GM18861 (cell line): ENCODE results near the gene CES4A.
"Not testable (repeated sequence)": the region's sequence is repeated elsewhere in the genome, so short reads cannot be mapped to it uniquely, and the experiment has no call there.

ENCODE experiments used
- ATAC-seq: cut with Tn5 transposase; IDR thresholded peaks from one replicate; pipeline ENCODE4 v1.9.1; 2021; ENCODE audit not compliant: unreplicated experiment

Gene CES4A

GRCh38 chr16:67041520-67041919, 53.1 kb downstream of the CES4A start:
- not testable (repeated sequence) for ATAC-seq

GRCh38 chr16:67043420-67043819, 55.0 kb downstream of the CES4A start:
- ATAC-seq = no peak

DNA sequence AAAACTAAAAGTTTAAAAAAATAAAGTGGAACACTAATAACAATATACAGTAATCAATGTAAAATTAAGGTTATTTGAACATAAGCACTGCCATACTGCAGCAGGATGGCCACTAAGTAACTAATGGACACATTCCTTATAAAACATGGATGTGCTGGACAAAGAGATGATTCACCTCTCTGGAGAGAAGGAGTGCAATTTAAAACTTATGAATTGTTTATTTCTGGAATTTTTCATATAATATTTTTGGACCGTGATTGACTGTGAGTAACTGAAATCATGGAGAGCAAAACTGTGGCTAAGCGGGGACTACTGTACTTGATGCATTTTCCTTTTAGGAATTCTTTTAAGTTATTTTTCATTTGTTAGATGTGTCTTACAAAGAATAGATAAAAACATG, 62.4 kb downstream of the CES4A start:
- no peak for ATAC-seq

- no peak for ATAC-seq
These were observed 64.0 kb downstream of the CES4A start for GRCh38 chr16:67052399-67052798.

GRCh38 chr16:67053767-67054334, 65.5 kb downstream of the CES4A start:
- no peak for ATAC-seq

DNA sequence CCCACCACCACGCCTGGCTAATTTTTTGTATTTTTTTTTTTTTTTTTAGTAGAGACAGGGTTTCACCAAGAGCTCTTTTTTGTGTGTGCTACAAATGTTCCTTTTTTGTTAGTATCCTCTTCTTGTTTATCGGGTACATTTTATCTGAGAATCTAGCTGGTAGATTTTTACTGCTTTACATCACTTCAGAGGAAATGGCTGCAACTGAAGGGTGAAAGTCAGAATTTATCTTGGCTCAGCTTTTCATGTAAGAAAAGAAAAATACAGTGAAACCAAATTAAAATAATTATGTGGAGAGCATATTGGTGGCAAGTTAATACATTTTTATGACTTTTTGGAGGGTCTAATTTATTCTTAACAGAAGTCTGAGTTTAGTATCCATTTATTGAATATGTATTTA, 66.5 kb downstream of the CES4A start:
- no peak for ATAC-seq

DNA sequence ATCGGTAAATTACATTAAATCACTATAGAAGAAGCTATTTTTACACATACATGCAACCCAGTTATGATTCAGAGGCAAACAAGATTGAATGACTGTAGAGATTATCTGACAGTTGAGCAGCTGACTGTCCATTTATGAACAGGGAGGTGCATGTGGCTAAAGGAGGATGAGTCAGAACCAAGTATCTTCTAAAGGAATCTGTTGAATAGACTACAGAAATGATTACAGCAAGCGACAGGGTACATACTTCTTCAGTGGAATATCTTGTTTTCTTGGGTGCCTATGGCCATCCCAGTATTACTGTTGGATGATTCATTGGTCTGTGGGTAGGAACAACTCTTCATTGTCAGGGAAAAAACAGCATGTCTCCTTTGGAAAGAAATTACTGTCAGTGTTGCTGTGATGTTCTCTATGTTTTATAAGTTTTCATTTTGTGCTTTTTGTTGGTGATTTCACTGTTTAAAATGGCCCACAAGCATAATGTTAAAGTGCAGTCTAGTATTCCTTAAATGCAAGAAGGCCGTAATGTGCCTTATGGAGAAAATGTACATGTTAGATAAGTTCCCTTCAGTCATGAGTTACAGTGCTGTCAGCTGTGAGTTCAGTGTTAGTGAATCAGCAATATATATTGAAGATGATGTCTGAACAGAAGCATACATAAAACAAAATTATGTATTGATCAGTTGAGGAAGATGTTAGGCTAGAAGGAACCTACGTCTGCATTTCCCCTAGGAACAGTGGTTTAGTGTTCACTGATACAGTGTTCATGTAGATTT, 67.5 kb downstream of the CES4A start:
- no peak for ATAC-seq
